Measurements from ENCODE around the gene RGS7BP. TPM values are rescaled to one million over a fixed set of nuclear protein-coding genes. Genes with fewer than 3 reads are reported as not detected.

Gene RGS7BP
- total RNA-seq, 1 experiment from 2014 or later: 0.33 TPM

GRCh38 chr5:64659289-64659688 lies 153.5 kb downstream of the RGS7BP start:
- no peaks in the 10 kb centered on the region for H3K79me2 ChIP-seq (ENCODE audit: insufficient read depth, low read length)
- H3K4me2 ChIP-seq (ENCODE audit: insufficient read depth, insufficient read length, low read length): no peak overlapping the region
- H3K79me1 ChIP-seq (ENCODE audit: insufficient read depth, low read depth, low read length, poor library complexity, severe bottlenecking): no peaks in the 10 kb centered on the region
- H3K4me3 Mint-ChIP-seq: no peak overlapping the region
- H4K91ac ChIP-seq (ENCODE audit: insufficient read length, low read depth, low read length): no peak overlapping the region
- peaks cover 0 to 3% (median 0%) of the 10 kb centered on the region in 3 experiments; a peak in 3 of 7 replicates for H3K36me3 Mint-ChIP-seq (ENCODE audit: insufficient read depth in 1 of 3, low read depth in 3 of 3)
- no peak overlapping the region for H4K8ac ChIP-seq (replicated peaks; ENCODE audit: insufficient read length, low read depth, low read length)
- no peaks in the 10 kb centered on the region for H3K23me2 ChIP-seq (ENCODE audit: insufficient read length, low read depth, low read length, poor library complexity, severe bottlenecking)
- no peaks in the 10 kb centered on the region for H4K20me1 ChIP-seq (ENCODE audit: control insufficient read depth, insufficient read depth, insufficient read length)
- TF ChIP-seq, protein P1, sequence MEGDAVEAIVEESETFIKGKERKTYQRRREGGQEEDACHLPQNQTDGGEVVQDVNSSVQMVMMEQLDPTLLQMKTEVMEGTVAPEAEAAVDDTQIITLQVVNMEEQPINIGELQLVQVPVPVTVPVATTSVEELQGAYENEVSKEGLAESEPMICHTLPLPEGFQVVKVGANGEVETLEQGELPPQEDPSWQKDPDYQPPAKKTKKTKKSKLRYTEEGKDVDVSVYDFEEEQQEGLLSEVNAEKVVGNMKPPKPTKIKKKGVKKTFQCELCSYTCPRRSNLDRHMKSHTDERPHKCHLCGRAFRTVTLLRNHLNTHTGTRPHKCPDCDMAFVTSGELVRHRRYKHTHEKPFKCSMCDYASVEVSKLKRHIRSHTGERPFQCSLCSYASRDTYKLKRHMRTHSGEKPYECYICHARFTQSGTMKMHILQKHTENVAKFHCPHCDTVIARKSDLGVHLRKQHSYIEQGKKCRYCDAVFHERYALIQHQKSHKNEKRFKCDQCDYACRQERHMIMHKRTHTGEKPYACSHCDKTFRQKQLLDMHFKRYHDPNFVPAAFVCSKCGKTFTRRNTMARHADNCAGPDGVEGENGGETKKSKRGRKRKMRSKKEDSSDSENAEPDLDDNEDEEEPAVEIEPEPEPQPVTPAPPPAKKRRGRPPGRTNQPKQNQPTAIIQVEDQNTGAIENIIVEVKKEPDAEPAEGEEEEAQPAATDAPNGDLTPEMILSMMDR (conservative IDR thresholded peaks at IDR 0.05): no peak
- H2BK15ac ChIP-seq (ENCODE audit: low read depth, low read length): no peak overlapping the region
- no peak overlapping the region for H2BK120ac ChIP-seq (ENCODE audit: low read depth, low read length, poor library complexity, severe bottlenecking)
- no peak overlapping the region for H3T11ph ChIP-seq (ENCODE audit: low read length)
- no peak overlapping the region for H3K27ac ChIP-seq (ENCODE audit: insufficient read length, low read depth, low read length)
- H3K27me3 Mint-ChIP-seq (ENCODE audit: low read depth): no peaks in the 10 kb centered on the region
- no peaks in the 10 kb centered on the region for H3K27me3 ChIP-seq (ENCODE audit: insufficient read depth, low read length)
- H3K14ac ChIP-seq (ENCODE audit: insufficient read depth, low read length): no peak overlapping the region
- peaks cover 8% of the 10 kb centered on the region in 2 experiments; a peak in 3 of 4 replicates for H3K4me1 Mint-ChIP-seq
- no peak overlapping the region for H3K23ac ChIP-seq (ENCODE audit: insufficient read length, low read depth, low read length)
- no peak overlapping the region for H3K56ac ChIP-seq (ENCODE audit: insufficient read length, low read depth, low read length)
- no peak overlapping the region for H2BK20ac ChIP-seq (ENCODE audit: low read depth, low read length, poor library complexity, severe bottlenecking)
- H3K4me1 ChIP-seq (ENCODE audit: insufficient read depth, low read length): no peaks in the 10 kb centered on the region
- no peak for DNase-seq
- no peaks in the 10 kb centered on the region for H3K9me3 ChIP-seq (ENCODE audit: control insufficient read depth, low read depth, low read length)
- no peak overlapping the region for H2AFZ ChIP-seq (ENCODE audit: low read length)
- H3K27ac Mint-ChIP-seq: no peak overlapping the region
- H2BK5ac ChIP-seq (ENCODE audit: insufficient read length, low read length): no peak overlapping the region
- peaks cover 4 to 6% of the 10 kb centered on the region in 2 experiments; a peak in 4 of 5 replicates for H3K9me3 Mint-ChIP-seq
- no peak overlapping the region for H3K9ac ChIP-seq (ENCODE audit: extremely low read depth, insufficient read length, low read length)
- no peak overlapping the region for H3K4ac ChIP-seq (ENCODE audit: low read depth, low read length)
- no peak overlapping the region for H4K5ac ChIP-seq (ENCODE audit: insufficient read length, low read depth, low read length)
- H2BK12ac ChIP-seq (ENCODE audit: insufficient read length, low read depth, low read length): no peak overlapping the region
- H3K18ac ChIP-seq (ENCODE audit: insufficient read length, low read depth, low read length): no peak overlapping the region
- no CpG with 5 or more reads among the region's 3 CpGs for WGBS (ENCODE audit: extremely low coverage, insufficient read length, low lambda C conversion rate)
- no peak overlapping the region for H2AK5ac ChIP-seq (ENCODE audit: insufficient read length, low read length)

Other genes with a start within 250 kb of the RGS7BP start
- gene SHISAL2B, start 184.5 kb downstream of the RGS7BP start, total RNA-seq (2021): 5.0 and 5.4 TPM in 2 replicates

Data from H9 (cell line).